Adrenal gland (tissue), 12 donors: Measurements from ENCODE around the gene EXOC3L2. TPM values are rescaled to one million over a fixed set of nuclear protein-coding genes. Genes with fewer than 3 reads are reported as not detected.

Experiments
- DNase-seq, 7 donors: peaks; one replicate each; pipeline ENCODE4 v3.0.0-alpha.2; 2019 to 2020
- H3K27ac ChIP-seq, 5 donors: fragments of 200-600 bp; sonication (generic) in 4 of 5; 1 replicate in 3 of 5; 2 replicates in 2 of 5; pipeline versions ENCODE4 v1.5.1 to v1.8.0; 2016 to 2020; ENCODE audit warnings: mild to moderate bottlenecking in 1 of 5
- H3K27me3 ChIP-seq: fragments of 200-600 bp; 2 replicates; pipeline ENCODE4 v1.8.0; 2021
- H3K36me3 ChIP-seq, 2 donors: fragments of 200-600 bp; replicated peaks in 1 of 2; 1 replicate in 1 of 2; 2 replicates in 1 of 2; pipeline versions ENCODE4 v1.5.1 to v1.8.0; 2018 to 2022
- H3K4me1 ChIP-seq, 2 donors: fragments of 200-600 bp; replicated peaks in 1 of 2; 1 replicate in 1 of 2; 2 replicates in 1 of 2; pipeline versions ENCODE4 v1.5.1 to v1.8.0; 2018 to 2021
- H3K4me3 ChIP-seq, 4 donors: fragments of 200-600 bp; sonication (generic) in 3 of 4; one replicate each; pipeline ENCODE4 v1.5.1; 2016 to 2018
- H3K9me3 ChIP-seq, 3 donors: fragments of 200-600 bp; sonication (generic) in 1 of 3; replicated peaks in 1 of 3; 1 replicate in 2 of 3; 2 replicates in 1 of 3; pipeline versions ENCODE4 v1.5.1 to v1.8.0; 2016 to 2021
- POLR2A ChIP-seq, 2 donors: fragments of 450-650 bp; IDR thresholded peaks; one replicate each; pipeline ENCODE4 v1.6.1; 2017; ENCODE audit warnings: antibody characterized with exemption in 2 of 2, mild to moderate bottlenecking in 2 of 2, moderate library complexity in 1 of 2
- WGBS, 4 donors: extraction: QIAGEN DNeasy Blood & Tissue Kit in 2 of 4; methylation state at CpG; one replicate each; pipeline versions ENCODE4 v1.1.5 to v1.1.7; 2013 to 2017; 5-methylcytosine and 5-hydroxymethylcytosine counted together
- intact Hi-C, 2 donors: fragments of 100-400 bp; cut with DNase I; formaldehyde crosslinking; loops; one replicate each; pipeline versions ENCODE4 v1.14.1 to v1.15.0; 2022 to 2023
- polyA plus RNA-seq, 3 donors: library from polyadenylated mRNA; stranded (reverse); fragments of 200-250 nt in 2 of 3; fragments of 350-450 nt in 1 of 3; fragmentation: Illumina TruSeq in 1 of 3; extraction: RNeasy Lipid Tissue Mini Kit (QIAGEN cat#74804) in 1 of 3; gene quantifications; one replicate each; pipeline ENCODE4 v1.2.3, GENCODE V29; 2013 to 2014
- total RNA-seq, 9 donors: library from RNA; depleted of rRNA in 4 of 9; stranded (reverse); fragments of >200 nt in 4 of 9; fragments of 120-200 nt in 1 of 9; fragmentation: NEBNext Ultra II Directional in 1 of 9; extraction: Animal tissue kit (Norgen Biotek cat#: 25700) in 1 of 9; gene quantifications; one replicate each; pipeline versions ENCODE4 v1.1.0 to v1.2.4, GENCODE V29; 2013 to 2023
- TF ChIP-seq, protein P1 (sequence below), 6 experiments: fragments of 450-650 bp in 4 of 6; fragments of 200-600 bp in 2 of 6; sonication (generic) in 1 of 6; IDR thresholded peaks; 1 replicate in 5 of 6; 2 replicates in 1 of 6; pipeline versions ENCODE4 v1.5.1 to v1.8.0; 2016 to 2021; ENCODE audit warnings: antibody characterized with exemption in 6 of 6, mild to moderate bottlenecking in 2 of 6, moderate library complexity in 1 of 6
- donor health status: healthy with polysubstance abuse.
- donor health status: Bipolar disorder and iron deficiency.
- donor health status: DM: yes; HTN: yes; CAD: no.
- donor health status: DM: no; HTN: no; CAD: no.
- donor health status: DM: no; HTN: no; CAD: no.
- donor health status: DM: yes; HTN: yes; CAD: no.

EXOC3L2 gene
- total and polyA plus RNA-seq, 12 donors = 2.1 to 26.4 (median 16.3) TPM

DNA sequence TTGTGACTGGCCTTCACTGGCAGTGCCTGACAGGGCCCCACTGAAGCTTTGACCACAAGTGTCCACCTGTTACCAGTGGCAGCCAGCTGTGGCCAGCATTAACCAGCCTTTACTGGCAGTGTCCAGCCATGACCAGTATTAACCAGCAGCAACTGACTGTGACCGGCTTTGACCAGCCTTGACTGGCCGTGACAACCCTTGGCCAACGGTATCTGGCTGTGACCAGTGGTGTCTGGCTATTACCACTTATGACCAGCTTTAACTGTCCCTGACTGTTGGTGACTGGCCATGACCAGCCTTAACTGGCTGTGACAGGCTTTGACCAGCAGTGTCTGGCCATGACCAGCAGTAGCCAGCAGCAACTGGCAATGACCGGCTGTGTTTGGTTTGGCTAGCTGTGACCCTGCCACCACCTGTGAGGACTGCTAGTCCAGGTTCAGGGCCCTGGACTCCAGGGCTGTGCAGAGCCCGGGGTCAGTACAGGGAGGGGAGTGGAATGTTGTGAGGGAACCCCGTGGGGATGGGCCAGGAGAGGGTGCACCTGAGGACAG, 45.2 kb upstream of the EXOC3L2 start:
- intact Hi-C loops = no loop called here
- Histone ChIP-seq H3K27me3 (no peaks in the 10 kb centered on the region), H3K4me1 (peaks cover 9 to 11% of the 10 kb centered on the region in 2 donors), H3K27ac (no peak overlapping the region), H3K9me3 (no peaks in the 10 kb centered on the region), H3K4me3 (no peak overlapping the region), H3K36me3 (peaks cover 0 to 13% of the 10 kb centered on the region in 2 donors)
- no peak for DNase-seq
- TF ChIP-seq, protein P1, sequence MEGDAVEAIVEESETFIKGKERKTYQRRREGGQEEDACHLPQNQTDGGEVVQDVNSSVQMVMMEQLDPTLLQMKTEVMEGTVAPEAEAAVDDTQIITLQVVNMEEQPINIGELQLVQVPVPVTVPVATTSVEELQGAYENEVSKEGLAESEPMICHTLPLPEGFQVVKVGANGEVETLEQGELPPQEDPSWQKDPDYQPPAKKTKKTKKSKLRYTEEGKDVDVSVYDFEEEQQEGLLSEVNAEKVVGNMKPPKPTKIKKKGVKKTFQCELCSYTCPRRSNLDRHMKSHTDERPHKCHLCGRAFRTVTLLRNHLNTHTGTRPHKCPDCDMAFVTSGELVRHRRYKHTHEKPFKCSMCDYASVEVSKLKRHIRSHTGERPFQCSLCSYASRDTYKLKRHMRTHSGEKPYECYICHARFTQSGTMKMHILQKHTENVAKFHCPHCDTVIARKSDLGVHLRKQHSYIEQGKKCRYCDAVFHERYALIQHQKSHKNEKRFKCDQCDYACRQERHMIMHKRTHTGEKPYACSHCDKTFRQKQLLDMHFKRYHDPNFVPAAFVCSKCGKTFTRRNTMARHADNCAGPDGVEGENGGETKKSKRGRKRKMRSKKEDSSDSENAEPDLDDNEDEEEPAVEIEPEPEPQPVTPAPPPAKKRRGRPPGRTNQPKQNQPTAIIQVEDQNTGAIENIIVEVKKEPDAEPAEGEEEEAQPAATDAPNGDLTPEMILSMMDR (IDR thresholded peaks at IDR 0.05) = no peak
- WGBS, 4 donors = 93 to 97% (median 95%) methylated on average over 3 to 6 of the region's 6 CpGs

DNA sequence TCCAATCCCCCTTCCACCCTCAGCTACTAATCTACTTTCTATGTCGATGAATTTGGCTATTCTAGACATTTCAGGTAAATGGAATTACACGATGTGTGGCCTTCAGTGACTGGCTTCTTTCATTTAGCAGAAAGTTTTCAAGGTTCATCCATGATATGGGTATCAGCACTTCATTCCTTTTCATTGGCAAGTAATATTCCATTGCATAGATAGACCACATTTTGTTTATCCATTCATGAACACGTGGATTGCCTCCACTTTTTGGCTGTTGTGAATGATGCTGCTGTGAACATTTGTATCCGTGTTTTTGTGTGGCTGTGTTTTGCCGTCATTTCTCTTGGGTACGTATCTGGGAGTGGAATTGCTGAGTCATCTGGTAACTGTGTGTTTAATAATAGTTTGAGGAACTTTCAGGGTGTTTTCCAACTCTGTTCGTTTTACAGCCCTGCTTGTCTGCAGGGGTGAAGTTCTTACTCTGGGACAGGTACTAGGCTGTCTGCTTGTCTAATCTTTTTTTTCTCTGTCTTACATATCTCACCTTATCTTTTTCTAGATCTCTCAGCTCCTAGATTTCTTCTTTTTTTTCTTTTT, 38.3 kb upstream of the EXOC3L2 start:
- Histone ChIP-seq H3K27ac (no peak overlapping the region), H3K4me1 (no peaks in the 10 kb centered on the region), H3K9me3 (no peaks in the 10 kb centered on the region), H3K36me3 (peaks cover 0 to 32% of the 10 kb centered on the region in 2 donors), H3K27me3 (no peaks in the 10 kb centered on the region), H3K4me3 (no peak overlapping the region)
- no peak for DNase-seq
- 75 to 88% (median 85%) methylated on average over 7 of the region's 7 CpGs for WGBS, 4 donors
- intact Hi-C loops = no loop called here
- TF ChIP-seq, protein P1 (IDR thresholded peaks at IDR 0.05) = no peak
- TF ChIP-seq POLR2A (IDR thresholded peaks at IDR 0.05) = no peak

DNA sequence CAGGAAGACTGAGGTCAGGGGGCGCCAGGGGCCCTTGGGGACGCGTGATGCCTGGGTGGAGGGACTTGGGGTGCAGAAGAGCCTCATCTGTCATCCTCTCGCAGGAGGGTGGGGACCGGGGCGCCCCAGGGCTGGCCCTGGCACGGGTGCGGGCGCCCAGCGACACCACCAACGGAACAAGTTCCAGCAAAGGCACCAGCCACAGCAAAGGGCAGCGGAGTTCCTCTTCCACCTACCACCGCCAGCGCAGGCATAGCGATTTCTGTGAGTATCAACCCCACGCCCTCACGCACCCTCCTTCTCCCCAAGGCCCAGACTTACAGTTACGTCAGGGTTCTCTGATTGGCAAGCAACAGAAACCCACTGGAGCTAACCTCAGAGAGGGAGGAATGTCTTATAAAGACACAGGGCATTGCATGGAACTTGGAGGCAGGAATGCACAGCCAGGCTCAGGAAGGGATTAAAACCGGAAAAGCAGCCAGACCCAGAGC, 35.3 kb upstream of the EXOC3L2 start:
- TF ChIP-seq POLR2A (IDR thresholded peaks at IDR 0.05) = no peak
- TF ChIP-seq, protein P1 (IDR thresholded peaks at IDR 0.05) = no peak
- no peak overlapping the region for H3K4me3 ChIP-seq
- no peak overlapping the region for H3K27ac ChIP-seq
- 89 to 91% (median 89%) methylated on average over 8 to 19 of the region's 19 CpGs for WGBS, 4 donors
- H3K4me1 ChIP-seq = no peaks in the 10 kb centered on the region
- intact Hi-C loops = no loop called here
- peaks cover 0 to 30% of the 10 kb centered on the region in 2 donors for H3K36me3 ChIP-seq
- DNase-seq = no peak
- H3K27me3 ChIP-seq = no peaks in the 10 kb centered on the region
- H3K9me3 ChIP-seq = no peaks in the 10 kb centered on the region

DNA sequence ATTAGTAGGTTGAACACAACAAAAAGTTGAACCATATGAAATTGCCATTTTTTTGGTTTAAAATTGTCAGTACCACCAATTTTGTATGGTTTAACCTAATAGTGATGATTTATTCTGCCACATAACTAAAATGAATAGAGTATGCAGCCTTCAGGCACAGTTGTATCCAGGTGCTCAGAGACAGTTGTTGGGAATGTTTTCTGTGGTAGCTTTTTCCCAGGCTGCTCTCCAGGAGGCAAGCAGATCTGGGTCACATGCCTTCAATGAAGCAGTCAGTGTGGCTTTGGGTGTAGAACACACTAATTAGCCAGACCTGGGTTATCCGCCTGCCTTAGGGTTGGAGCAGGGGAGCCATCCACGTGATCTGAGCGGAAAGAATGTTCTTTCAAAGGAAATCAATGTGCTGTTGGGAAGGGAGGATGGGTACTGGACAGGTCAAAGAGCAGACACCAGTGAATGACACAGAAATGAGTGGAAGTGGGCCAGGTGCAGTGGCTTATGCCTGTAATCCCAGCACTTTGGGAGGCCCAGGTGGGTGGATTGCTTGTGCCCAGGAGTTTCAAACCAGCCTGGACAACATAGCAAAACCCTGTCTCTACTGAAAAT, 34.5 kb upstream of the EXOC3L2 start:
- Histone ChIP-seq H3K36me3 (peaks cover 0 to 36% of the 10 kb centered on the region in 2 donors), H3K27ac (no peak overlapping the region), H3K4me1 (no peaks in the 10 kb centered on the region), H3K9me3 (no peaks in the 10 kb centered on the region), H3K27me3 (no peaks in the 10 kb centered on the region), H3K4me3 (no peak overlapping the region)
- intact Hi-C loops = no loop called here
- WGBS, 4 donors = 90 to 99% (median 94%) methylated on average over 3 of the region's 3 CpGs
- no peak for TF ChIP-seq POLR2A (IDR thresholded peaks at IDR 0.05)
- TF ChIP-seq, protein P1 (IDR thresholded peaks at IDR 0.05) = no peak
- DNase-seq = no peak
